HG03039 (cell line): ENCODE measurements around the gene DEFB110.

Source experiments
- ATAC-seq: cut with Tn5 transposase; IDR thresholded peaks from one replicate; pipeline ENCODE4 v1.9.1; 2021; ENCODE audit warnings: mild to moderate bottlenecking, moderate library complexity; ENCODE audit not compliant: unreplicated experiment

Gene DEFB110

DNA sequence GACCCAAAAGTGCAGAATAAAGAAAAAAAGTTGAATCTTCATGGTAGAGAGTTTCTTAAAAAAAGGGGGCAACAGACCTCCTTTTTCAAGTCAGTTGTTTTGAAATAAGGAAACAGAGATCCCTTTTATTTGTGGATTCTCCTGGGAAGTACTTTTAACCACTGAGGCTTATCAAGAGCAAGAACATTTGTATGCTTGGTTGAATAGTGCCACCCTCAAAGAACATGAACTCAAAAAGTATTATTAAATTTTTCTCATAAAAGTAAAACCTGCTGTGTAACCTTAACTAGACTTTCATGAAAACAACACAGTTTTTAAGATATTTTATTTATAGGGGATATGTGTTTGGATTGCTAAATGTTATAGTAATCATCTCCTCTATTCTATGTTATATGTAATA is at the start of gene DEFB110:
TSS of gene DEFB110 (minus strand) at position 101 of the 400 bp plus-strand sequence. CDS start at position 42, 59 bp downstream.
- no peak for ATAC-seq

DNA sequence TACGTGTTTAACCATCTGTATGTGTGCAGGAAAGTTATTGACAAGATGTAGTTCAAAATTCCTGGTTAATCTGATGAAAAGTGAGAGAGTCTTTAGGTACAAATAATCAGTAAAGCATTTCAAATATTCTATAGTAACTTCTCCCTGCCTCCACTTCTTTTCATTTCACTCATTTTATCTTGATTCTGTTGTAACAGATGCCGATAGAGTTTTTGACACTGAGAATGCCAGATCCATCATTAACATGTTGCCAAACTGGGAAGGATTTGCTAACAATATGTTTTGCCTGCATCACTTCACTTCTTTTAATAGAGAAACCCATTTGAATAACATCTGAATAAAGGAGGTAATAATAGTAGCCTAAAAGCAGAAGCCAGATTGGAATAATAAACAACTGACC is 48.3 kb upstream of the DEFB110 start:
- ATAC-seq, result no peak

DNA sequence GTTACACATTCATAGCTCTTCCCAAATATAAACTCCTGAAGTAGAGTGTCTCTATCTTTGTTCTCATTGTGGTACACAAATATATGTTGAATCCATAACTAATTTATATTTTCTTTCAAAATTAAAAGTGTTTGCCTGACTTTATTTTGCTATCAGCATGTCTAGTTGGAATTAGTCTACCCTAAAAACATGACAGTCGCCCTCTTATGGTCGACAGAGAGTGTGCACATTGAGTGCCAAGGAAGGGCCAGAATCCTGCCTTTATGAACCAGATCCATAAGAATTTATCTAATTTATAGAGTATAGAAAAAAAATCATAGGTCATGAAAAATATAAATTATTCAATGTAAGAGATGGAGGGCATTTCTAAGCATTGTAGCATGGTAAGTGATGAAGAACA is 40.3 kb upstream of the DEFB110 start:
- ATAC-seq, result no peak

DNA sequence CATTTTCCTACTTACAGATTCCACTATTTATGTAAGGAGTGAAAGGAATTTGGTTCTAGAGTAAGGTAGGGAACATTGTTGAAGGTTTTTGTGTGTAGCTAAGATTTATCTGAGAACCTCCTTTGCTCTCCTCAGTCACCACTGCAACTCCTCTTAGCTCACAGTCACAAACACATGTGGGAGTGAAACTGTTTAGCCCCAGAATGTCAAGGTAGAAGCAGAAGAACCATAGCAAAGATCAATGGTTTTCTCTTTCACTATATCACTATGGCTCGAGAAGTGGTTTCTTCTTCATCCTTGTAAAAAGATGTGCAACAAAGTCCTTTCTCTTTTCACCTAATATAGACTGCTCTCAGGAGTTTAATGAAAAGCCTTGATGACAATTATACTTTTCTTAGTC is 34.4 kb upstream of the DEFB110 start:
- no peak for ATAC-seq

DNA sequence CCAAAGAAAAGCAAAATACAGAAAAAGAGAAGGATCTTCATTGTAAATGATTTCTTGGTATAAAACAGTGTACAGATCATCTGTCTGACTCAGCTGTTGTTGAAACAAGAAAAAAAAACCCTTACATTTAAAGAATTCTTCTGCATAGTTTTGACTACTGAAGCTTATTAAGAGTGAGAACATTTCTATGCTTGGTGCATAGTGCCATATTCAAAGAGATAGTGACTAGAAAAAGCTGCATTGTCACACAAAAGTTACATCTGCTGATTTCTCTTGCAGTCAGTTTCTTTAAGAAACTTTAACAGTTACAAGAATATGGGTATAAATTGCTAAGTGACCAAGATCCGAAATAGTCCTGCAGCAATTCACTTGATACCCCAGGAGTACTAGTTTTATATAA is 28.0 kb upstream of the DEFB110 start, which contains the start of gene DEFB112:
TSS of gene DEFB112 (minus strand) at position 101 of the 400 bp plus-strand sequence. CDS start at position 41, 60 bp downstream.
- no peak for ATAC-seq

DNA sequence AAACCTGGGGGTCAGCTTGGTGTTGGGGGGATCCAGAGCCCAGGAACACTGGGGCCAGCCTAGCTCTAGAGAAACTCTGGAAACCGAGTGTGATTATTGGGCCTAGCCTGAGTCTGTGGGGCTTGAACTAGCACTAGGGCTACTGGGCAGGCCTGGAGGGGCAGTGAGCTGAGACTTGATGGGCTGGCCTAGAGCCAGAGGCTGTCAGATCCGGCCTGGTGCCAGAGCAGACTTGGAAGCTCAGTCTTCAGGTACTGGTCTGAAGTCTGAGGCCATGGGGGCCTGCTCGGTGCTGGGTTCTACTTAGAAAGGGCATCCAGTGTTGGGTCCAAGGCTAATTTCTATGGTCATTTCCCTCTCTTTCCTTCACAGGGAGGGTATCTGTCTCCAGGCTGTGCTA is 25.2 kb upstream of the DEFB110 start:
- ATAC-seq, result no peak

DNA sequence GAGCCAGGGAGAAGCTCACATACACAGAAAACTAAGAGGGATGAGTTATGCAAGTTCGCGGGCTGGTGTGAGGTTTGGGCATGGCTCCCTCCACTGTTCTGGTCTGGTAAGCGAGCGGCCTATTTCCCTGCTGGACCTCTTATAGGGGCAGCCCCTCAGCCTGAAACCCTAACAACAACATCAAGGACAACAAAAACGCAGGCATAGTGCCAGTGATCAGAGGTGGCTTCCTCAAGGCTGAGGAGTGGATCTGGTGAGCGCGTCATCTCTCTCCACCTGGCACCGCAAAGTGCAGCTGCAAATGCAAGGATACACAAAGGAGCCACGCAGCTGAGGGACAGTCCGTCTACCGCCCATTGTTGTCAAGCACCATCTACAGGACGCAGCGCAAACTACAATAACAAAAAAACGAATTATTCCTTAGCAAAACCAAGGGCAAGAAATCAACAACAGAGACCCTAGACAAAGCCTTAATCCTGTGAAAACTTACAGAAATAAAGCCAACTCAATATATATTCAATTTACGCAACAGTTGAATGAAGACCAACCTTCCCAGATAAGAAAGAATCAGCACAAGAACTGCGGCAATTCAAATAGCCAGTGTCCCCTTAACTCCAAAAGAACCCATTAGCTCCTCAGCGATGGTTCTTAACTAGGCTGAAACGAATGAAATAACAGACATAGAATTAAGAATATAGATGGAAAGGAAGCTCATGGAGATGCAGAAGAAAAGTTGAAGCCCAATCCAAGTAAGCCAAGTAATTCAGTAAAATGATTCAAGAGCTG is 9.2 kb upstream of the DEFB110 start:
- peak; percentile 68 for ATAC-seq

DNA sequence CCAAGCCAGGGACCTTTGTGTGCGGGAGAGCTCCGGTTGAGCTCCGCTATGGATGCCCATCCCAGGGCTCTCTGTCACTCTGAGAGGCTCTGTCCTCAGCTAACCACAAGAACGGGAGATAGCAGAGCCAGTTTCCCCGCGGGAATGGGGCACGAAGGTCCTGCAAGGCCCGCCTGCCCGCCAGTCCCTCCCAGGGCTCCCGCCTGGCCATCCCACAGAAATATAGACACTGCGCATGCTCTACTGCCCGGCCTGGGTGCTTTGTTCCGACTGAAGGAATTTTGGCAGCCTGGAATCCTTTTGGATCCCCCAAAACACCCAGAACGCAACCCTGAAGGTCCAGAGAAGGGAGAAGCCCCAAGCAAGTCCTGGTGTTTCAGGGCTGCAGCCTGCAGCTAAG is 8.6 kb upstream of the DEFB110 start:
- no peak for ATAC-seq

DNA sequence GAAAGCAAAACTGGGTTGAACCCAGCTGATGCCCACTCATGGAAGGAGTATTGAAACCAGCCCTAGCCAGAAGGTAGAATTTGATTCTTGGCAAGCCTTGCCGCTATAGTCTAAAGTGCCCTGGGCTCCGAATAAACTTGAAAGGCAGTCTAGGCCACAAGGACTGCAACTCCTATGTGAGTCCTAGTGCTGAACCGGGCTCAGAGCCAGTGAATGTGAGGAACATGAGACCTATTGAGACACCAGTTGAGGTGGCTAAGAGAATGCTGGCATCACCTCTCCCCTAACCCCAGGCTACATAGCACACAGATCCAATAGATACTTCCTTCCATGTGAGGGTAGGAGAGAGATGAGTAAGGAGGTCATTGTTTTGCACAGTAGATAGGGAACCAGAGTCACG is 3.5 kb upstream of the DEFB110 start:
- ATAC-seq, result no peak

DNA sequence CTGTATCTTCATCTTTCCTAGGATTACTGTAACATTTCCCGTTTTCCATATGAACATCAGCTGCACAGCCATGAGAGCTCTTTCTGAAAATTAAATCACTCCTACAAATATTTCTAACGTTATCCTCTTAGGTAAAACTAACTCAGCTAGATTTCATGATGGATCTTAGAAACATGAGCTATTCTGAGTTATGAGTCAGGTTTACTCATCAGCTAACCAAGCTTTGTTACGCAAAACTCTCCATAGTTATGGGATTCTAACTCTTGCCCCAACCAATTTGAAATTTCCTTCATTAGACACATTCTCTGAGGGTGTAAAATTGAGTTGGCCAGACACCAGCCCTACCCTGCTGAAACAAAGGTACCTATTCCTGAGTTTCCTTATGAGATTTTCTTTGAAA is 14.0 kb downstream of the DEFB110 start:
- ATAC-seq, result no peak

DNA sequence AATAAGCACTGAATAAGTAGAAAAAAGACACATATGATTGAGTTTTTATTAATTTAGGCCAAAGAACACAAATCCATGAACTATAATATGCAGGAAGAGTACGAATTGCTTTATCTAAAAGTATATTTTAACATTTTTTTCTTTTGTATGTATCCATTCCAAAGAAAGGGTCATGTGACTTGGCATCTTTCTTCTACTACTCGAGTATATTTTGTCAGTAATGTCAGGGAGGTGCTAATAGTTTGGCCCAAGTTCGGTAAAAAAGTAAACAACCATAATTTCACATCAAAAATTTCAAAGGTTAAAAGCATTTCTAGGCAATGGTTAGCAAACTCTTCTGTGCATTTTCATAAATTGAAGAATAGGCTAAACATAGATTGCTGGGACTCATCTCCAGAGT is 18.7 kb downstream of the DEFB110 start:
- ATAC-seq, result no peak

DNA sequence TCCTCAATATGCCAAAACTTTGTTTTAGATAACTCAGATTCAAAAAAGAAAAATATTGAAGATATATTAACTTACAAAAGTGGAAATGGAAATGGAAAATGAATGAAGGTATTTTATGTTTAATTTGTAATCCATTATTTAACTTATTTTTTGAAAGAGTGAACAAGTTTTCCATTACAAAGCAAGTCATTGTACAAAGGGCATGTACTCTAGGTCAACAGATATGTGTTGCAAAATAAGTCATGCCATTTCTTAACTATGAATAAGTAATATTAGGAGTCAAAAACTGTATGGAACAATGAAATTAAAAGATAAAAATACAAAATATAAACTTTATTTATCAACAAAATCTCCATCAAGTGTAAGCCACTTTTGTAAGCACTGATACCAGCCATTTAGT is 26.5 kb downstream of the DEFB110 start:
- ATAC-seq, result no peak

DNA sequence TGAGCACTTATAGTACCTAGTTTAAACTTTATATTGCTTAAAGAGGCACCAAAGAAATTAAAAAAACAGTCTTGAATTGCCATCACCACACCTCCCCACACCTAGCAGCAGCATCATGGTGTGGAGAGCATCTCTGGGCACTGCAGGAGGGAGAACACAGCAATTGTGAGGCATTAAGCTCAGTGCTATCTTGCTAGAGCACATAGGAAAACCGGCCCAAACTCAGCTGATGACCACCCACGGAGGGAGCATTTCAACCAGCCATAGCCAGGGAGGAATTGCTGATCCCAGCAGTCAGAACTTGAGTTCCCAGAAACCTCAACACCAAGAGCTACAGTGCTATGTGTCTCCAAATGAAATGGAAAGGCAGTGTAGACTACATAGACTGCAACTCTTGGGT is 32.9 kb downstream of the DEFB110 start:
- no peak for ATAC-seq

DNA sequence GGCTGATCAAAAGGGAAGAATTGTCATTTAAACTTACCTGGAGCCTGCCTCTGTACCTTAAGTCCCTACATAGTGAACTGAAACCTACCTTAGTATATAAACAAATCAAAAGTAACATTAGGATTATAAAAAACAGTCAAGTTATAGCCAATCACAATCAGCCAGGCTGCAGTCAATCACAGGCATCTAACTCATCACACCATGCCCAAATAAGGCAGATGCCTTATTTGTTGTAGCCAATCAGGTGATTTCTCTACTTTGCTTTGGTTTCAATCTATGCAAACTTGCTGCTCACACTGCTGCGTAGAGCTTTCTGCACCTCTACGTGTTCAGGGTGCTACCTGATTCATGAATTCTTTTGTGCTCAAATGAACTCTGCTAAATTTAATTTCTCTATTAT is 34.0 kb downstream of the DEFB110 start:
- ATAC-seq, result no peak

DNA sequence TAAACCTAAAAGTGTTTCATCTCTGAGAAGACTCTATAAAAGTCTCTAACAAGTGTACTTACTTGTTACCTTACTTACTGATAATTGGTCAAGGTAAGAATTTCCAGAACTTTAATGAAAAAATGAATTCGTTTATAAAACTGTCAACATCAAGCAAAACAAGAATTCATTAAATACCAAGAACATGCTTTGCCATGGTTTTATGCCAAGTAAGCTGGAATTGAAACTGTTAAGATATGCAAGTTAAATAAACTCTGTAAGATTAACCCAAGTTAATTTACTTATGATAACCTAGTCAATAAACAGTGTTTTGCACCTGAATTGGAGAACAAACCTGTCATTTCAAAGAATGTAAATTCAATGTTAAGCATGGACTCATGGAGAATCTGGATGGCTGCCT is 35.2 kb downstream of the DEFB110 start:
- no peak for ATAC-seq

DNA sequence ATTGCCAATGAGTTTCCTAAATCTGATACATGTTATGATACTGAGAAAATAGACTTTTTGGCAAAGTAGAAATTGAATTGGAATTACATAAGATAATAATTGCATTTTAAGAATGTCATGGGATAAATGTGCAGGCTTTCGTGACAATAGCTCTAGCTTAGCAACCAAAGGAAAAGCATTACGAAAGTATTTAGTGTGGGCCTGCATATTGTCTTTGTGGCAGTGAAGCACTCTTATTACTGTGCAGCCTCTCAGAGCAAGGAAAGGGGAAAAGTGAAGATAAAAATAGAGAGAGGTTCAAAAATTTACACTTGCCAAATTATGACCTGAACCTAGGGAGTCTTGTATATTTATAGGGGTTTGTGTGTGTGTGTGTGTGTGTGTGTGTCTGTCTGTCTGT is 39.7 kb downstream of the DEFB110 start:
- no peak for ATAC-seq

DNA sequence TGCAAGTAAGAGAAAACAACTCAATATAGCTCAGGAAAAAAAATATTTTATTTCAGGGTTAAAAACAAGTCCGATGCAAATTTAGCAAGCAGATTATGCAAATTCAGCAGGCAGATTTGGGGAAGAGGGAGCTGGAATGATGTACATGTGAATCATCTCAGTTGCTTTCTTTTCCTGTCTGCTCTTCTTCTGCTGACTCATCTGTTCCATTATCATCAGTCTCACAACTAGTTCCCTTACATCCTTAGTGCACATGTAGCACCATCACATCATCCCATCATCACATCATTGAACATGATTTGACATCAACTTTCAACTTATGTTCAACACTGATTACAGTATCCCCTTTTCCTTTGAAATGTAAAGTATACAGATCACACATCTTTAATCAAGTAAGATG is 40.9 kb downstream of the DEFB110 start:
- ATAC-seq, result peak; percentile 59

DNA sequence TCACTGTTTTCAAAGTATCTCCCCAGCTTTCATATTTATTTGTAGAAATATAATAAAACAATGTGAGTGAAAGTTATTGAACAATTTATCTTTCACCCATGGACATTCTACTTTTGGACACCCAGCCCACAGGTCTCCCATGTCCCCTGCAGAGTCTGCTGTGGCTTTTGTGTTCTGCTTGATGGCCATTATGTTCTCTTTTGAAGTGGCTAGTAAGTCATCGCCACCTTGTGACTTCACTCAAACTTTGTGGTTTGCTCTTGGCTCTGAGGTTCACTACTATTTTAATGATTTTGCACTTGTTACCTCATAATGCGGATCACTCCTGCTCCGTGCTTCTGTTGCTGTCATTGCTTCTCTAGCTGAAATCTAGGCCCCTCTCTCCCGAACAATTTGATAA is 42.2 kb downstream of the DEFB110 start:
- ATAC-seq, result no peak

DNA sequence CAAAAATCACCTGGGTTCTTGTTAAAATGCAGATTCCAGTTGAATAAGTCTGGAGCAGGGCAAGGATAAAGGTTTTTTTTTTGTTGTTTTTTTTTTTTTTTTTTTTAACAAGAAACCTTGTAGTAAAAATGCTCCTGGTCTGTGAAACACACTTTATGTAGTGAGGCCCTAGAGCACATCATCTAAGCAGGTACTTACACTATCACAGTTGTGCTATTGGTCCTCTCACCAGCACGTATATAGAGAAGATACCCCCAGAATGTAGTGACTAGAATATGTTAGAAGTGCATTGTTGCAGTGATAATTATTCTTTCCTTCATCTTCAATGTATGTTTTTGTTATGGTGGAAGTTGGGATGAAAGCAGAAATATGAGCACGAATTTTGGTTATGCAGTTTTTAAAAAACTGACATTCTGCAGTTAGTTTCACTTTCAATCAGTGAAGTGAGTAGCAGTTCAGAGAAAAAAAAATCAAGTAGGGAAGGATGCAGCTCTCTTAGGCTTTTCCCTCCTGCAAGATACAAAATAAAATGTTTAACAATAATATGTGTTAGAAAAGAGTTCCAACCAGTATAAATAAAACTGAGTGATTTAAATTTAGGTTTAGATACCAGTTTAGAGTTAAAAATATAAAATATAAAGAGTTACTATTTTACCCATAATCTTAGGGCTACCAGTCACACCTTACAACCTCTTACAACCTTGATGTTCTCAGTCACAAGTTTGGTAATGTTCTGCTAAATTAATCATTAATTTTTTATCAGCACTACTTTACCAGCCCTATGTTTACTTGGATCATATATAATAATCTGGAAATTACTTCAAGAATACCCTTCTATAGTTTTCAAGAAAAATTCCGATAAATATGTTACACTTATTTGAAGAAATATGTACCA is 43.2 kb downstream of the DEFB110 start:
- ATAC-seq, result no peak

DNA sequence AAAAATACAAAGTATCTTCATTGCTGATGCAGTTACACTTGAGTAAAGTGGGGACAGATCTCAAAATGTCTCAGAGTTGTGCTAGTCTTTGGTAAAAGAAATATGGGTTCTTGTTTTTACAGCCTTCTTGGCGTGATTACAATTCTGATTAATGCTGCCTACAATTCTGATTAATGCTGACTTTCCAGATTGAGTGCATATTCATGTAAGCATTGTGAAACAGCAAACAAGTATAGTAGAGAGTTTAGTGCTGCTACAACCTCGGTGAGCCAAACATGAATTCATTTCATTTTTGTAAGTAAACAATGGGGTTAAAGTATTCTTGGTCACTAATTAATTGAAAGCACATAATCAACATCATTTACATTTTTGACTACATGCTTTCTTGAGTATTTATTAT is 52.2 kb downstream of the DEFB110 start, which contains the start of gene DEFB113:
TSS of gene DEFB113 (minus strand) at position 21 of the 400 bp plus-strand sequence. CDS start at position 21, 0 bp downstream.
- ATAC-seq, result no peak
